ENCODE results near the gene MATR3.

- TF ChIP-seq CTCF (IDR thresholded peaks at IDR 0.05; ENCODE audit: low read depth, low read length) (no peak), EZH2phosphoT487 (IDR thresholded peaks at IDR 0.05; ENCODE audit: low read depth) (no peak)
Measured at GRCh38 chr5:139299486-139299885, 5.9 kb downstream of the MATR3 start.

All from OCI-LY3 (cell line).